GM23248 (cell line): ENCODE results near the gene ICE1. TPM values are rescaled to one million over a fixed set of nuclear protein-coding genes. Genes with fewer than 3 reads are reported as not detected.
"Not testable (repeated sequence)": the region's sequence is repeated elsewhere in the genome, so short reads cannot be mapped to it uniquely, and the experiment has no call there.

ENCODE experiments used
- DNase-seq: peaks from one replicate; pipeline ENCODE4 v3.0.0-alpha.2; 2015
- H2AFZ ChIP-seq: fragments of 200-600 bp; sonication (generic); 2 replicates; pipeline ENCODE4 v1.6.1; 2016; ENCODE audit warnings: antibody characterized with exemption
- H3F3A ChIP-seq: fragments of 200-600 bp; sonication (generic); 2 replicates; pipeline ENCODE4 v1.6.1; 2016; ENCODE audit warnings: mild to moderate bottlenecking, antibody characterized with exemption, mixed run types; ENCODE audit not compliant: insufficient read depth
- H3K27ac ChIP-seq: fragments of 200-600 bp; sonication (generic); 2 replicates; pipeline ENCODE4 v1.5.1; 2016; ENCODE audit warnings: mild to moderate bottlenecking
- H3K27me3 ChIP-seq: fragments of 200-600 bp; sonication (generic); replicated peaks from 2 replicates; pipeline ENCODE4 v1.6.1; 2016; ENCODE audit warnings: mild to moderate bottlenecking; ENCODE audit not compliant: insufficient read depth
- H3K36me3 ChIP-seq: fragments of 200-600 bp; sonication (generic); 2 replicates; pipeline ENCODE4 v1.6.1; 2016; ENCODE audit warnings: low read depth, mild to moderate bottlenecking
- H3K4me1 ChIP-seq: fragments of 200-600 bp; sonication (generic); 2 replicates; pipeline ENCODE4 v1.6.1; 2016; ENCODE audit warnings: mild to moderate bottlenecking; ENCODE audit not compliant: insufficient read depth
- H3K4me2 ChIP-seq: fragments of 200-600 bp; sonication (generic); one replicate; pipeline ENCODE4 v1.6.1; 2016; ENCODE audit warnings: mild to moderate bottlenecking; ENCODE audit not compliant: unreplicated experiment
- H3K4me3 ChIP-seq: fragments of 200-600 bp; sonication (generic); 2 replicates; pipeline ENCODE4 v1.5.1; 2016; ENCODE audit warnings: mild to moderate bottlenecking
- H3K79me2 ChIP-seq: fragments of 200-600 bp; sonication (generic); 2 replicates; pipeline ENCODE4 v1.6.1; 2016; ENCODE audit warnings: mild to moderate bottlenecking; ENCODE audit not compliant: insufficient read depth
- H3K9ac ChIP-seq: fragments of 200-600 bp; sonication (generic); 2 replicates; pipeline ENCODE4 v1.6.1; 2016; ENCODE audit warnings: mild to moderate bottlenecking
- H3K9me2 ChIP-seq: fragments of 200-600 bp; sonication (generic); 2 replicates; pipeline ENCODE4 v1.6.1; 2016; ENCODE audit warnings: mixed run types, mild to moderate bottlenecking, moderate library complexity; ENCODE audit not compliant: insufficient read depth
- H3K9me3 ChIP-seq: fragments of 200-600 bp; sonication (generic); one replicate; pipeline ENCODE4 v1.6.1; 2017; ENCODE audit warnings: low read depth
- H4K20me1 ChIP-seq: fragments of 200-600 bp; sonication (generic); 2 replicates; pipeline ENCODE4 v1.6.0; 2016; ENCODE audit not compliant: insufficient read depth
- EZH2 ChIP-seq: fragments of 200-600 bp; sonication (generic); IDR thresholded peaks from 2 replicates; pipeline ENCODE4 v1.6.1; 2018; ENCODE audit warnings: antibody characterized with exemption, mild to moderate bottlenecking; ENCODE audit not compliant: insufficient read depth, poor library complexity, severe bottlenecking
- EZH2phosphoT487 ChIP-seq: fragments of 200-600 bp; sonication (generic); IDR thresholded peaks from 2 replicates; pipeline ENCODE4 v1.6.1; 2018; ENCODE audit warnings: antibody characterized with exemption, moderate library complexity, mild to moderate bottlenecking, low read depth; ENCODE audit not compliant: insufficient read depth
- WGBS, 2 experiments: methylation state at CpG; one replicate each; pipeline ENCODE4 v1.1.6; 2015 to 2017; ENCODE audit warnings: low lambda C conversion rate in 2 of 2, low coverage in 1 of 2; ENCODE audit errors: missing lambda C conversion rate in 2 of 2; 5-methylcytosine and 5-hydroxymethylcytosine counted together
- in situ Hi-C: fragments of 300-500 bp; cut with MboI; formaldehyde crosslinking; loops from 2 replicates; pipeline ENCODE4 v1.15.0; 2020
- polyA plus RNA-seq: library from polyadenylated mRNA; unstranded; fragments of >200 nt; fragmentation: Nextera tagmentation; extraction: Ambion mirVana; gene quantifications from 2 replicates; pipeline ENCODE4 v1.2.1, GENCODE V29; 2016
- total RNA-seq: library from RNA; depleted of rRNA; stranded (reverse); fragments of >200 nt; shearing (Covaris generic); gene quantifications from 2 replicates; pipeline ENCODE4 v1.2.3, GENCODE V29; 2014

Gene ICE1
- total and polyA plus RNA-seq, 2 experiments from 2014 or later = 12.2 to 17.0 TPM

- in situ Hi-C loops = no loop called here
- Histone ChIP-seq H4K20me1 (no peaks in the 10 kb centered on the region), H3K4me3 (no peak overlapping the region), H3K27me3 (no peaks in the 10 kb centered on the region), H3K4me2 (no peak overlapping the region), H2AFZ (no peak overlapping the region), H3K9ac (no peak overlapping the region), H3K79me2 (no peaks in the 10 kb centered on the region), H3K9me2 (no peaks in the 10 kb centered on the region), H3K9me3 (no peaks in the 10 kb centered on the region), H3K36me3 (peaks cover 27% of the 10 kb centered on the region; the same call in 1 of the 2 replicates), H3K4me1 (peaks cover 8% of the 10 kb centered on the region), H3K27ac (no peak overlapping the region), H3F3A (peaks cover 17% of the 10 kb centered on the region)
- TF ChIP-seq EZH2phosphoT487 = no peak
- no peak for TF ChIP-seq EZH2
- 99 to 100% methylated on average over 2 of the region's 2 CpGs for WGBS, 2 experiments
- no peak for DNase-seq
Measured at GRCh38 chr5:5475975-5476374, 53.5 kb downstream of the ICE1 start.

GRCh38 chr5:5479578-5479977, 57.1 kb downstream of the ICE1 start:
- H2AFZ ChIP-seq, H3K9me3 ChIP-seq, H3K4me1 ChIP-seq, H4K20me1 ChIP-seq, H3K79me2 ChIP-seq, H3K27ac ChIP-seq, H3K9ac ChIP-seq, H3K4me2 ChIP-seq, H3K4me3 ChIP-seq, DNase-seq, H3K27me3 ChIP-seq, in situ Hi-C loops, H3K9me2 ChIP-seq: not testable (repeated sequence)
- Histone ChIP-seq H3F3A (0 out of 2 replicates have a peak, but pooled peaks cover 22% of the 10 kb centered on the region), H3K36me3 (peaks cover 25% of the 10 kb centered on the region; the same call in 1 of the 2 replicates)
- WGBS, 2 experiments = 100% methylated on average over 1 of the region's 1 CpG

- no peaks in the 10 kb centered on the region for H3K9me2 ChIP-seq
- no peaks in the 10 kb centered on the region for H4K20me1 ChIP-seq
- H3K79me2 ChIP-seq = no peaks in the 10 kb centered on the region
- H3K27ac ChIP-seq = no peak overlapping the region
- H3K9me3 ChIP-seq = no peaks in the 10 kb centered on the region
- H2AFZ ChIP-seq = no peak overlapping the region
- H3K4me2 ChIP-seq = no peak overlapping the region
- H3F3A ChIP-seq = 0 out of 2 replicates have a peak, but pooled peaks cover 22% of the 10 kb centered on the region
- DNase-seq = no peak
- WGBS, 2 experiments = 93% methylated on average over 8 of the region's 8 CpGs
- H3K4me3 ChIP-seq = no peak overlapping the region
- no peak for TF ChIP-seq EZH2
- no peak for TF ChIP-seq EZH2phosphoT487
- in situ Hi-C loops = loop anchor here (10.0 kb wide), 1 partner anchor 1244 kb away; no protein-coding TSS in a partner anchor
- H3K4me1 ChIP-seq = peaks cover 8% of the 10 kb centered on the region; the same call in 1 of the 2 replicates
- peaks cover 21% of the 10 kb centered on the region; the same call in 1 of the 2 replicates for H3K36me3 ChIP-seq
- no peak overlapping the region for H3K9ac ChIP-seq
- no peaks in the 10 kb centered on the region for H3K27me3 ChIP-seq
Measured at GRCh38 chr5:5480481-5481111, 58.1 kb downstream of the ICE1 start.

- Histone ChIP-seq H3K4me1 (peaks cover 8% of the 10 kb centered on the region; the same call in 1 of the 2 replicates), H3K27ac (no peak overlapping the region), H2AFZ (no peak overlapping the region), H3K36me3 (peaks cover 15% of the 10 kb centered on the region; the same call in 1 of the 2 replicates), H3F3A (0 out of 2 replicates have a peak, but pooled peaks cover 22% of the 10 kb centered on the region), H3K79me2 (no peaks in the 10 kb centered on the region), H3K27me3 (no peaks in the 10 kb centered on the region), H4K20me1 (no peaks in the 10 kb centered on the region), H3K4me2 (no peak overlapping the region), H3K9ac (no peak overlapping the region), H3K4me3 (no peak overlapping the region), H3K9me3 (no peaks in the 10 kb centered on the region), H3K9me2 (no peaks in the 10 kb centered on the region)
- WGBS, 2 experiments = 97 to 98% methylated on average over 3 of the region's 3 CpGs
- no peak for TF ChIP-seq EZH2phosphoT487
- no peak for TF ChIP-seq EZH2
- no peak for DNase-seq
- in situ Hi-C loops = loop anchor here (10.0 kb wide), 1 partner anchor 1244 kb away; no protein-coding TSS in a partner anchor
Measured at GRCh38 chr5:5481206-5481605, 58.7 kb downstream of the ICE1 start.
